VCaP (cell line): ENCODE measurements around the gene TAS2R41.

Source experiments
- H3K27ac ChIP-seq: fragments of 450-650 bp; 2 replicates; pipeline ENCODE4 v1.5.1; 2017
- CTCF ChIP-seq: fragments of 450-650 bp; conservative IDR thresholded peaks from 2 replicates; pipeline ENCODE4 v1.5.1; 2017; ENCODE audit warnings: mild to moderate bottlenecking, moderate library complexity

TAS2R41 gene

GRCh38 chr7:143437578-143437977 is 40.1 kb upstream of the TAS2R41 start:
- TF ChIP-seq CTCF: no peak
- H3K27ac ChIP-seq: peak overlapping the region; percentile 51

- H3K27ac ChIP-seq: no peak overlapping the region
- TF ChIP-seq CTCF: no peak
These were observed 37.8 kb upstream of the TAS2R41 start for GRCh38 chr7:143439866-143440265.

- H3K27ac ChIP-seq: no peak within 1 kb of the TSS
- no peak for TF ChIP-seq CTCF
These were observed 34.5 kb upstream of the TAS2R41 start, which contains the start of gene TAS2R60 for GRCh38 chr7:143443153-143443552. TAS2R60 (plus strand) TSS chr7:143443453; CDS start chr7:143443453, 0 bp downstream.

GRCh38 chr7:143444063-143444782 is 33.5 kb upstream of the TAS2R41 start:
- TF ChIP-seq CTCF: no peak
- no peak overlapping the region for H3K27ac ChIP-seq

- no peak for TF ChIP-seq CTCF
These were observed 32.9 kb upstream of the TAS2R41 start for GRCh38 chr7:143444785-143445184.

GRCh38 chr7:143447466-143447865 is 30.2 kb upstream of the TAS2R41 start:
- H3K27ac ChIP-seq: no peak overlapping the region
- no peak for TF ChIP-seq CTCF

More at GRCh38 chr7:143444785-143445184, 32.9 kb upstream of the TAS2R41 start:
- H3K27ac ChIP-seq: no peak overlapping the region

GRCh38 chr7:143448429-143448828 is 29.2 kb upstream of the TAS2R41 start:
- no peak overlapping the region for H3K27ac ChIP-seq
- TF ChIP-seq CTCF: no peak
